ENCODE results near the gene MTMR1.

DNA sequence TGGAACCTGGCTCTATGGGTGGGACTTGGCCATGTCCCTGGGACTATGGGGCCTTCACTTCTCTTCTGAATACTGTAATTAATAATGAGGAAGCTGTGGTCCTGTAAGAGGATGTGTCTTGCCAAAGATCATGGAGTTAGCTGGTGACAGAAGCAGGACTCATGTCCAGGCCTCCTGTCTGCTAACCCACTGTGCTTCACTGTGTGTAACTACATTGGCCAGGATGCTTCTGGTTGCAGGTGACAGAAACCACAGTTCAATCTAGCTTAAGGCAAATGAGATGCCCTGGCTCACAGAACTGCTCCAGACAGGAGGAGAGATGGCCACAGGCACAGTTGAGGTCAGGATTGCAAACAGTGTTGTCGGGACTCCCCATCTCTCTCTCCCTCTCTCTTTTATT lies 3.1 kb downstream of the MTMR1 start:
- TF ChIP-seq, protein P1, sequence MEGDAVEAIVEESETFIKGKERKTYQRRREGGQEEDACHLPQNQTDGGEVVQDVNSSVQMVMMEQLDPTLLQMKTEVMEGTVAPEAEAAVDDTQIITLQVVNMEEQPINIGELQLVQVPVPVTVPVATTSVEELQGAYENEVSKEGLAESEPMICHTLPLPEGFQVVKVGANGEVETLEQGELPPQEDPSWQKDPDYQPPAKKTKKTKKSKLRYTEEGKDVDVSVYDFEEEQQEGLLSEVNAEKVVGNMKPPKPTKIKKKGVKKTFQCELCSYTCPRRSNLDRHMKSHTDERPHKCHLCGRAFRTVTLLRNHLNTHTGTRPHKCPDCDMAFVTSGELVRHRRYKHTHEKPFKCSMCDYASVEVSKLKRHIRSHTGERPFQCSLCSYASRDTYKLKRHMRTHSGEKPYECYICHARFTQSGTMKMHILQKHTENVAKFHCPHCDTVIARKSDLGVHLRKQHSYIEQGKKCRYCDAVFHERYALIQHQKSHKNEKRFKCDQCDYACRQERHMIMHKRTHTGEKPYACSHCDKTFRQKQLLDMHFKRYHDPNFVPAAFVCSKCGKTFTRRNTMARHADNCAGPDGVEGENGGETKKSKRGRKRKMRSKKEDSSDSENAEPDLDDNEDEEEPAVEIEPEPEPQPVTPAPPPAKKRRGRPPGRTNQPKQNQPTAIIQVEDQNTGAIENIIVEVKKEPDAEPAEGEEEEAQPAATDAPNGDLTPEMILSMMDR (IDR thresholded peaks at IDR 0.05), result no peak
- TF ChIP-seq ZFX (IDR thresholded peaks at IDR 0.05; ENCODE audit: borderline replicate concordance), result no peak

All from 22Rv1 (cell line).